Muscle of arm (tissue), 12 donors: ENCODE data around the gene CA12. TPM values are rescaled to one million over a fixed set of nuclear protein-coding genes. Genes with fewer than 3 reads are reported as not detected.
A peak's percentile ranks its signal among the peaks of the same experiment; 100 is the strongest.

Source experiments
- DNase-seq: peaks from one replicate; pipeline ENCODE4 v3.0.0-alpha.2; 2013
- polyA plus RNA-seq, 12 donors: library from polyadenylated mRNA; unstranded; fragments of 120-200 nt; gene quantifications; one replicate each; pipeline ENCODE4 v1.2.1, GENCODE V29; 2013; ENCODE audit not compliant: insufficient read length in 12 of 12

CA12 gene
- polyA plus RNA-seq, 12 donors, result 0.88 to 11.3 (median 1.4) TPM; not detected in 1

DNA sequence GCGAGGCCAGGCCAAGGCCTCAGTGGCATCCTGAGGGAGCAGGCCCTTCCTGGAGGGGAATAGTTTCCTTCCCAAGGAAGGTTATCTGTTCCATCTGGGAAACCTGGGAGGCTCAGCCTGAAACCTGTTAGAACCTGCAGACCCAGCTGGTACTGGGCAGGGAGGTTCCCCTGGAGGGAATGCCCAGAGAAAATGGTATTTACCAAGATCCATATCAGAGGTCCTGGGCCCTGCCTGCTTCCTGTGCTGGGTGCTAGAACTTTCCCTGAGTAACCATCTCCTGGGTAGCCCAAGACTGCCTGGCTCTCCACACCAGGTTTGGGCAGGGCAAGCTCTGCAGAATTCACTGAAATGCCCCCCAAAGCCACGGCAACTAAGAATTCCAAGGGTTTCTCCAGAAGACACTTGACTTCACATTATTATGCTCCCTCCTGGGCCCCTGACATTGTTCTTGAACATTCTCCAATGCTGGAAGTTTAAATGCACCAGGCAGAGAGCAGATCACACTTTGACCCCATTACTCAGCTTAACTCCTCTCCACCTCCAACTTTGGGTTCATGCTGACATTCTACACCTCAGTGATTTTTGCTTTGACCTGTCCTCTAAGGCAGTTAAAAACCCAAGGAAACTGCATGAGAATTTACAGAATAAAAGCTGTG, 2.0 kb downstream of the CA12 start:
- DNase-seq, result no peak

GRCh38 chr15:63378946-63379345, 2.7 kb downstream of the CA12 start:
- DNase-seq, result no peak

GRCh38 chr15:63374686-63375520, 6.7 kb downstream of the CA12 start:
- peak; percentile 71 for DNase-seq

DNA sequence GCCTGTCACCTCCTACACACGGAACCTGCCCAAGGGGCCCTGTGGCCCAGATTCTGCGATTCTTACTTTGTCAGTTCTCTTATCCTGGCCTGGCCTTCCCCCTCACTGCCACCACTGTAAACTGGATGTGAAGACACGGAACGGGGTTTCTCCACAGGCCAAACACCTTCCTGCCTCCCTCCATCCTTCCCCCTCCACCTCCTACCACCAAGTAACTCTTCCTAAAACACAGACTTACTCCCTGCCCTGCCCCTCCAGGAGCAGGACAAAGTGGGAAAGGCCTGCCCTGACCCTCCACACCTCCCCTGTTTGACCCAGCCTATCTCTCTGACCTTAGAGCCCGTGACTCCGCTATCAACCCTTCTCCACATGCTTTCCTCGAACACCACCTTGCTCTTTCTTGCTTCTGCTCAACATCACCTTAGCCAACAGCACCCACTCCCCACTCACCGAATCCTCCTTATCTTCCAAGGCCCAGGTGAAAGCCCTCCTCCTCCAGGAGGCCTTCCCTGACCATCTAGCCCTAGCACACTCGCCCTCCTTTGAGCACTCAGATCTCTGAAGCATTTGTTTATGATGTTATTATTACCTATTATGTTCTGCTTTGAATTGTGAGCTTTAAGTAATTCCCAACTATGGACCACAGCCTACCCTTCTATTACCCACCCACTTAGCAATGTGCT, 7.6 kb downstream of the CA12 start:
- no peak for DNase-seq

- DNase-seq, result no peak
Observed at GRCh38 chr15:63373330-63373729, 8.3 kb downstream of the CA12 start.

- DNase-seq, result no peak
Observed at GRCh38 chr15:63372753-63373152, 8.9 kb downstream of the CA12 start.

GRCh38 chr15:63372018-63372705, 9.5 kb downstream of the CA12 start:
- DNase-seq, result no peak

DNA sequence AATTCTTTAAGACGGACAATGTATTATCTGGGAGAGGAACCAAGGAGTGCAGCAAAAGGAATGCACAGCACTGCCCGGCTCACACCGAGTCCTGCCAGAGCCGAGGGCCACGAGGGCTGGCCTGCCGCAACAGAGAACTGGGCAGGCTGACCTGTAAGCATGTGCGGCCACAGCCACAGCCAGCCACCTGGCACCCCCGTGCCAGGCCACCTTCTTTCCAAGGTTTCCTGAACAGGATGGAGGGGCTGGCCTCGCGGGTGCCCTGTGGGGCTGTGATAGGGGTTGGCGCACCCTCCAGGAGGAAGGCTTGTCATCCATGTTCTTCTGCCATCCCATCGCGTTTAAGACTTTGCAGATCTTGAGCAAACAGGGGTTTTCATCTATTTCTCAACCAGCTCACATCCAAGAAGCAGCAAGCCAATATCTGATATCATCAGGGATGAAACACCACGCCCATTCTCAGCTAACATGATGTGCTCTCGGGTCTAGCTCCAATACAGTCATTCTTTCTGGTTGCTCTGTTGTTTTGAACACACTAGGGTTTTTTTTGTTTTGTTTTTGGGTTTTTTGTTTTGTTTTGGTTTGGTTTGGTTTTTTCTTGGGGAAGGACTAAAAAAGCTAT, 10.2 kb downstream of the CA12 start:
- DNase-seq, result no peak

DNA sequence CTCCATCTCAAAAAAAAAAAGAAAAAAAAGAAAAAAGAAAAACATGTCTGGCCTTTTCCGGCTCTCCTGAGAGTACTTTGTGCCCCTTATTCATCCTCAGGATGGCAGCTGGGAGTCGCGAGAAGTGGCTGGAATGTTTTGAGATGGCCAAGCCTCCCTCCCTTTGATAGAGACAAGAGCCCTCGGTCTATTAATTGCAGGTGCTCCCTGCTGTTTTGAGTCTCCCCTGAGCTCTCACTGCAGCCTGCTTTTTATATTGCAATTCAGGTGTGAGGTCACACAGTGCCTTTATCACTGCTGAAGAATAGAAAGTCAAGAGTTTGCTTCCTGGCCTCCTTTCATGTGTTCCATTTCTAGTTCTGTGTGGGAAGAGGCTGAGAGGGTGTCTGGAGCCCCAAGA, 10.9 kb downstream of the CA12 start:
- DNase-seq, result no peak

- DNase-seq, result no peak
Observed at GRCh38 chr15:63369781-63370180, 11.9 kb downstream of the CA12 start.

GRCh38 chr15:63369296-63369695, 12.3 kb downstream of the CA12 start:
- DNase-seq, result no peak

- no peak for DNase-seq
Observed at GRCh38 chr15:63368503-63368902, 13.1 kb downstream of the CA12 start.

- DNase-seq, result no peak
Observed at GRCh38 chr15:63367900-63368299, 13.7 kb downstream of the CA12 start.

DNA sequence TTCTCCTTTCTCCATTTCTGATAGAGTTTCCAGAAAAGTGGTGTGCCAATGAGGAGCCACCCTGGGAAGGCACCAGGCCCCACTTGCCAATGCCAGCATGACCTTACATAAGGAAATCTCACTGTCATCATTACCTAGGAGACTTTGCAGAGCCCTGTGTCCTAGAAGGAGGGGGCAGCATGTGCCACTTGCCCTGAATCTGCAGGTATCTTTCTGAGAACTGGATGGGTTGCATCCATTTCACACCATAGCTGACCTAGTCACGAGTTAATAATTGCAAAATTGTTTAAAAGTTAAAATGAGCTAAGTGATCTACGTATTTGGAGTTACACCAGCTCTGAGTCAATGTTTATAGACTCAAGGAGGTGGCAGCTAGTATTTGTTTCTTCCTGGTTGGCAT, 14.3 kb downstream of the CA12 start:
- DNase-seq, result no peak

DNA sequence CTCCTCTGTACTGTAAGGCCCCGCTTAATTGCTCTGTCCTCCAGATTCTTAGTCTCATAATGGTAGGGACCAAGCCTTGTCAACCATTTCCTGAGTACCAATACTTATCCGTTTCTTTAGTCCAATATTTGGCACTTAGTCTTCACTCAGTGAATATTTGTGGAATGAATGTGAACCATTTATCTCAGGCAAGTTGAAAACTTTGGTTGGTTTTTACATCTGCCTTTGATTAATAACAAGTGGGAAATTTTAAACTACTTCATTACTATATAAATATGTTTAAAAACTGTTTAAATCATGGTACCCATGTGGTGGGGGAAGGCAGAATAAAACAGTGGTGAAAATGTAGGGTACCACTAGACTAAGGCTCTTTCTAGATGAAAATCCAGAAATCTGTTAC, 15.2 kb downstream of the CA12 start:
- no peak for DNase-seq

GRCh38 chr15:63365273-63365680, 16.4 kb downstream of the CA12 start:
- DNase-seq, result no peak

- no peak for DNase-seq
Observed at GRCh38 chr15:63364399-63365272, 17.0 kb downstream of the CA12 start.

- no peak for DNase-seq
Observed at GRCh38 chr15:63363292-63363691, 18.4 kb downstream of the CA12 start.

DNA sequence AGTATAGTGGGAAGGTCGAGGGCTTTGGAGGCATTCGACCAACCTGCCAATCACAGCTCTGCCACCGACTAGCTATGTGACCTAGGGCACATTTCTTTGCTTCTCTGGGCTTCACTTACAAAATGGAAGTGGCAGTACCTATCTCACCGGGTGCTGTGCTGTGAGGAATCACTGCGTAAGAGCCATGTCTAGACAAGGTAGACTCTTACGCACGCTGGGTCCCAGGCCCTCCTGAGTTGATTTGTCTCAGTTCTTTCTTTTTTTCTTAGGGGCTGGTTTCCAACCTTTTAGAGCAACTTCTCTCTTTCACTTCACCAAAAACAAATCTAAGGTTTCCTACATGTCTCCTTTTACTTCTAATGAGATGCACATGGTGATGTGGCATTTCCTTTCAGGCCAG, 18.8 kb downstream of the CA12 start:
- no peak for DNase-seq

DNA sequence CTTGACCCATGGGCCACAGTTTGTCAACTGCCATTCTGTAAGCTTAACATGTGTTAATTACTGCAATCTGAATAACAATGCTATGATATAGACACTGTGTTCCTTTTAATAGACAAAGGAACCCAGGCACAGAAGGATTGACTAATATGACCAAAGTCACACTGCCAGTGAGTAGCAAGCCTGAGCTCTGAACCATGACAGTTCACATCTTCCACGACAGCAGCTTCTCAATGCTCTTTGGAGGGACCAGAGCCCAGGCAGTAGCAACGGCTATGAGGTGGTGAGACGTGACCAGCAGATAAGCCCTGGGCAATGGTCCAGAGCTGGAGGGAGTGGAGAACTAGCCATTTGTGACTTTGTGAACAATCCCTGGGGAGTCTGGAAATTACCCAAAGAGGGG, 19.4 kb downstream of the CA12 start:
- DNase-seq, result no peak

GRCh38 chr15:63360170-63360569, 21.5 kb downstream of the CA12 start:
- no peak for DNase-seq
